ENCODE results near the gene CYTH1.

DNA sequence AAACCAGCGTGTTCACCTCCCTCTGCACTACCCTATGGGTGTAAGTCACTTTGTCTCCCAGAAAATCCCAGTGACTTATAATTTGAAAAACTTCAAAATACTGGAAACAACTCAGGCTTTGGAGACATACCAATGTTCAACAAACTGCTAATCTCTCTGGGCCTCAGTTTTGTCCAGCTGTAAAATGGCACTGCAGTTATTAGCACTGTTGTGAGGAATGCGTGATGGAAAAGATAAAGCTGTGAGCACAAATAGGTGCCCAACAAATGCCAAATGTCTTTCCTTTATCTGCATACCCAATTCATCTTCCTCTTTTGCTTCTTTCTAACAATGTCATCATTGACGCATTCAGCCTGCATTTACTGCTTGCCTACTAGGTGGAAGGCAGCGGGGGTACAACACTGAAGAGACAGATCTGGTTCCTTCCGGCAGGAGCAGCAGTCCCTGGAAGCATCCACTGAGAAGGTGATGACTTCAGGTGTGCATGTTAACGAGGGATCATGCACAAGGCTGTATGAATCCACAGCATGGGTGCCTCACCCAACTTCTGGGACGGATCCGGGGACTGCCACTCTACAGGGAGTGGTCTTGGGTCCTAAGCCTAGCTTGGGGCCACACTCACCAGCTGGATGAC lies 63.4 kb downstream of the CYTH1 start:
- TF ChIP-seq POLR2AphosphoS5 (IDR thresholded peaks at IDR 0.05; ENCODE audit: insufficient read depth in 1 of 2, low read depth in 1 of 2), result no peak
- TF ChIP-seq, protein P1, sequence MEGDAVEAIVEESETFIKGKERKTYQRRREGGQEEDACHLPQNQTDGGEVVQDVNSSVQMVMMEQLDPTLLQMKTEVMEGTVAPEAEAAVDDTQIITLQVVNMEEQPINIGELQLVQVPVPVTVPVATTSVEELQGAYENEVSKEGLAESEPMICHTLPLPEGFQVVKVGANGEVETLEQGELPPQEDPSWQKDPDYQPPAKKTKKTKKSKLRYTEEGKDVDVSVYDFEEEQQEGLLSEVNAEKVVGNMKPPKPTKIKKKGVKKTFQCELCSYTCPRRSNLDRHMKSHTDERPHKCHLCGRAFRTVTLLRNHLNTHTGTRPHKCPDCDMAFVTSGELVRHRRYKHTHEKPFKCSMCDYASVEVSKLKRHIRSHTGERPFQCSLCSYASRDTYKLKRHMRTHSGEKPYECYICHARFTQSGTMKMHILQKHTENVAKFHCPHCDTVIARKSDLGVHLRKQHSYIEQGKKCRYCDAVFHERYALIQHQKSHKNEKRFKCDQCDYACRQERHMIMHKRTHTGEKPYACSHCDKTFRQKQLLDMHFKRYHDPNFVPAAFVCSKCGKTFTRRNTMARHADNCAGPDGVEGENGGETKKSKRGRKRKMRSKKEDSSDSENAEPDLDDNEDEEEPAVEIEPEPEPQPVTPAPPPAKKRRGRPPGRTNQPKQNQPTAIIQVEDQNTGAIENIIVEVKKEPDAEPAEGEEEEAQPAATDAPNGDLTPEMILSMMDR (IDR thresholded peaks at IDR 0.05), result no peak

All from vagina (tissue), 2 donors.